ENCODE data around the gene GTPBP10.
"Not testable (repeated sequence)": the region's sequence is repeated elsewhere in the genome, so short reads cannot be mapped to it uniquely, and the experiment has no call there.

Gene GTPBP10

DNA sequence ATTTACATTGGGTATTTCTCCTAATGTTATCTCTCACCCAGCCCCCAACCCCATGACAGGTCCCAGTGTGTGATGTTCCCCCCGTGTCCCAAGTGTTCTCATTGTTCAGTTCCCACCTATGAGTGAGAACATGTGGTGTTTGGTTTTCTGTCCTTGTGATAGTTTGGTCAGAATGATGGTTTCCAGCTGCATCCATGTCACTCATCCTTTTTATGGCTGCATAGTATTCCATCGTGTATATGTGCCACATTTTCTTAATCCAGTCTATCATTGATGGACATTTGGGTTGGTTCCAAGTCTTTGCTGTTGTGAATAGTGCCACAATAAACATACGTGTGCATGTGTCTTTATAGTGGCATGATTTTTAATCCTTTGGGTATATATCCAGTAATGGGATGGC is 3.5 kb downstream of the GTPBP10 start:
- not testable (repeated sequence) for DNase-seq (ENCODE audit: extremely low read depth in 1 of 2, low read depth in 1 of 2)

DNA sequence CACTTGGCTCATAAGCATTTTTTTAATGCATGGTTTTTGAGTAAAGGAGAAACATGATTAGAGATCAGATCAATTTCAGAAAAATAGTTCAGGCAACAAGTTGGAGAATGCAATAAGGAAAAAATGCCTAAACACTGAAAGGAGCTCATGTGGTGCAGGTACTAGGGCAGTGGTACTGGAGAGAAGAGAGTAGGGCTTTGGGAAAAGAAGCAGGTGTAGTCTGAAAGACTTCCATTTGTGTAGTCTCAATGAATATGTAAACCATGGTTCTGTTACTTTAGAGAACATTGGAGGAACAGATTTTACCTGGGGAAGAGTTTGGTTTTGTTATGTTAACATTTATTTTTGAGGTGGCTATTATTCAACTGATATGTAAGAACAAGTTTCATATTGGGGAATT is 5.5 kb downstream of the GTPBP10 start:
- DNase-seq (ENCODE audit: extremely low read depth in 1 of 2, low read depth in 1 of 2), result no peak

DNA sequence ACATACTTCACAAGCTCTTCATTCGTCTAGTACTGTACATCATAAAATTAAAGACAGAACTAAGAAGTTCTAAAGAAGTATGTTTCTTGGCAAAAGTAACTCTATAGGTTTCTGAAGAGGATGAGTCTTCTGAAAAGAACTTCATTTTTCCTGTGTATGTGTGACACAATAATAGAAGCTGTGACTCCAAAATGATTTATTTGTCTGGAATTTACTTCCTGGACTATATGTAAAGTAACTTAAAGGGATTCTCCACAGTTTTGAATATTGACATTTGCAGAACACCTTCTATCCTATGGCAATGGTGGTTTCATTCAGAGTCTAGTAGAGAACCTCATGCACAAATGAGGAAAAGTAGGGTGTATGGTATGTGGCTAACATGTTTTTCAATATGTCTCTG is 36.9 kb downstream of the GTPBP10 start:
- DNase-seq (ENCODE audit: extremely low read depth in 1 of 2, low read depth in 1 of 2), result no peak

DNA sequence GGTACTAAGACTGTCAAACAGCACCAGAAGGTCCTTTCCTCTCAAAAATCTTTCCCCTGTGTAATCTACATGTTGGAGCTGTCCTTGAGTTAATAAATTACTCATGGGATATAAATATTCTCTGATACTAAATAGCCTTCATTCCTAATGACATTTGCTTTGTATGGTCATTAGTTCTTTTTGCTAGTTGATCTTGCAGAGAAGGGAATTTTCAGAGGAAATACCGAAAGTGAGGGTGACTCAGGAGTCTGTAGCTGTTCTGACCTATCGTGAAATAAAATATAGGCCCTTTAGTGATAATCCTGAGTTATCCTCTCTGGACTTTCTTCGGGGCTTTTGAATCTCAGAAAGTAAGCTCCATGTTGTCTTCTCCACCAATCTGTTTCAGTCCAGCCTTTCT is 37.3 kb downstream of the GTPBP10 start:
- DNase-seq (ENCODE audit: extremely low read depth in 1 of 2, low read depth in 1 of 2), result no peak

DNA sequence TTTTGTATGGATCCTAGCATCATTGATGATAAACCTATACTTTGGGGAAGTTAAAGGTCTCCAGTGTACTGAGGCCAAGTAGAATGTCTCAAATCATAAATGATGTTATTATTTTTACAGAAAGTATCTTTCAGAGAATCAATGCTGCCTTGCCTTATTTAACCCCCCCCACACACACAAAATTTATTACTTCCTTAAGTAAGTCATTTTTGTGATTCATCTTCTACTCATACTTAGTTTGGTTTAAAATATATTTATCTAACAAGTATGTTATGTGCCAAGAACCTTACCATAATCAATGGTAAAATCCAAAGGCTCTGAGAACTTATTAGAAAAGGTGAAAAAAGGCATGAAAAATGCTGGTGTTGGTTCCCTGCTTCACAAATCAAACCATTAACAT is 37.9 kb downstream of the GTPBP10 start:
- no peak for DNase-seq (ENCODE audit: extremely low read depth in 1 of 2, low read depth in 1 of 2)

DNA sequence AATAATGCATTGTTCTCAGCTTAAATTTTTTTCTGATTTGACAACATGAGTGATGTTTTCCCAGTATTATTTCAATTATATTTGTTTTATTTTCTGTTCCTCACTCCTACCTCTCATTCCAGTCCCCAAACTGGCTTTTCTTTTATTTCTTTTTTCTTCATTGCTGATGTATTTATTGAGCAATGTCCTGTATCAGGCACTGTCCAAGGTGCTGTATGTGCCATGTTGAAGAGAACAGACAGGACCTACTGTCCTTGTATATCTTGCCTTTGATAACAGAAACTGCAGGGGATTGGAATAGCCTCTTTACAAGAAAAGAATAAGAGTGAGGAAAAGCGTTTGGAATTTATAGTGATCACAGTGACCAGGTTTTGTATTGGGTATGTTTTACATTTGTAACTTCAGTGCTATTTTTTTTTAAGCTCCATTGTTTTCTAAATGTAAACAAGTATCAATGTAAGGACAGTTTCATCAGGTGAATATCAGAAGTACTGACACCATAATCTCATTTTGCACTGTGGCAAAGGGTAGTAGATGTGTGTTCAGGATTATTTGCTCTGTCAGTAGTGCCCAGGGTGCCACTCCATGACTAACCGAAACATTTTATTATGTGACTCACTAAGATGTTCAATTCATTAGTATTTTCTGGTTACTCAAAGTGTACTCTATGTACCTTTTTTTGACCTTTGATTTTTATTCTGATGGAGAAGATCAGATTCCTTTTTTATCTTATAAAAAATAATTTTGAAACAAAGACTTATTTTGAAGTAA is 41.1 kb downstream of the GTPBP10 start:
- no peak for DNase-seq (ENCODE audit: extremely low read depth in 1 of 2, low read depth in 1 of 2)

DNA sequence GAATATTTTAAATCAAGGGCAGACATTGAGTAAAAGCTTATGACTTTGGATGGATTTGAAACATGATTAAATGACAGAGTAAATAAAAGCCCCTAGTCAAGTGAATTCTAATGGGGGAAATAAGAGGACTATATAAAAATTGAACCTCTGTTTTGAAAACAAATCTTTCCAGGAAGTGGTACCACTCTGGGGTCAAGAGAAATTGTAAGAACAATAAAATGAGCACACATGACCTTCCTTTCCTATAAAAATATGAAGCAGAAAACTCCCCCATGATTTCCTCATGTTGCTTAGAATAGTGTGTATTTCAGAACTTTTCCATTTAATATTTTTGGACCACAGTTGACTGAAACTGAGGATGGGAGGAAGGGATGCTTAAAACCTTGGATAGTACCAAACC is 44.4 kb downstream of the GTPBP10 start:
- no peak for DNase-seq (ENCODE audit: extremely low read depth in 1 of 2, low read depth in 1 of 2)

DNA sequence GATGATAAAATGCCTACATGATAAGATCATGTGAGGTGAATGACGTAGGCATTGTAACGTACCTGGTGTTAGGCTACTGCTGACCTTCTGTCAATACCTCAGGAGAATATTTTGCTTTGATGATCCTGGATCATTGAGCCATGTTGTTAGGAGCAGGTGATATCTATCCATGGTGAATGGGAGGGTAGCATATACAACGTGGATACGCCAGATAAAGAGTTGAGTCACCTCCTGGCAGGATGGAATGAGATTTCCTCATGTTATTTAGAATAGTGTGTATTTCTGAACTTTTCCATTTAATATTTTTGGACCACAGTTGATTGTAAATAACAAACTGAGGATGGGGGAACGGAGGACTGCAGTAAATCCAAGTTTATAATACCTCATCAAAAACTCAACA is 45.0 kb downstream of the GTPBP10 start:
- no peak for DNase-seq (ENCODE audit: extremely low read depth in 1 of 2, low read depth in 1 of 2)

DNA sequence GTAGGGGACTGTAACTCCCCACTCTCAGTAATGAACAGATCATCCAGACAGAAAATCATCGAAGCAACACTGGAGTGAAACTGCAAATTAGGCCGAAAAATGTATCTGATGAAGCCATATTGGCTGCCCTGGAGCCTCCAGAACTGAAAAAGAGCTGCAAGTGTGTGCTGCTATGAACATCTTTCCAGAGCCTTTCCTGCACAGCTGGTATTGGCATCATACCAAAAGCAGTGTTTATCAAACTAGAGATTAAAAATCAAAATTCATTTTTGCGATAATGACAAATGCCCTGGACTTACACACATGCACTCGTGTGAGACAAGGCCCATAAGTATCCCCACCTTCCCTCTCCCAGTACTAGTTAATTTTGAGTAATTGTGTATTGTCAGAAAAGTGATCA is 49.9 kb downstream of the GTPBP10 start:
- DNase-seq (ENCODE audit: extremely low read depth in 1 of 2, low read depth in 1 of 2), result no peak

DNA sequence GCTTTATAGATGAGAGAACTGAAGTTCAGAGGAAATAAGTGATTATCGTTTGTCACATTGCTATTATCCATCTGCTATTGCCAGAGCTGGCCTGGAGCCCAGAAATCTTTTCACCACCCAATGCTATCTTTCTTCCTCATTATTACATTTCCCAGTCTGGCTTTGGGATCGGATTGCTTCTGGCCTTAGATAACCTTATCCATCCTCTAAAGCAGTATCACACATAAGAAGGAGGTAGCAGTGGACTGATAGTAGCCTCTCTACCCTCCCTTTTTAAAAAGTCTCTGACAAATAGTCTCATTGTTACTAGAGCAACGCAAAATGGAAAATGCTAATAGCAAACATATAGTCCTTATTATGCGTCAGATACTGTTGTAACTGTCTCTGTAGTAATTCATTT is 55.5 kb downstream of the GTPBP10 start:
- DNase-seq (ENCODE audit: extremely low read depth in 1 of 2, low read depth in 1 of 2), result no peak

DNA sequence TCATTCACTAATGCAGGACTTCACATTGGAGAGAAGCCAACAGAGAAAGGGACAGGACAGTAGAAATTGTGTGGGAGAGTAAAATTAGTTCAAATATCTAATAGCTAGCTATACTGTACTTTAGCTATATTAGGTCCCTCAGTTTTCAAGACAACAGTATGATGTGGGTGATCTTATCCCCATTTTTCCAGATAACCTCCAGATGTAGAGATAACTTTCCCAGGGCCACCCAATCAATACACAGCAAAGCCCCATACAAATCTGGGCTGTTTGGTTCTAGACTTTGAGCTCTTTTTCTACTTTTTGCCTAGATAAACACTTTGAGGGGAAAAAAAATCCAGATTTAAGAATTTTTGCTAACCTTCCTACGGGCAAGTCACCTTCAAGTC is 56.3 kb downstream of the GTPBP10 start:
- DNase-seq (ENCODE audit: extremely low read depth in 1 of 2, low read depth in 1 of 2), result no peak

DNA sequence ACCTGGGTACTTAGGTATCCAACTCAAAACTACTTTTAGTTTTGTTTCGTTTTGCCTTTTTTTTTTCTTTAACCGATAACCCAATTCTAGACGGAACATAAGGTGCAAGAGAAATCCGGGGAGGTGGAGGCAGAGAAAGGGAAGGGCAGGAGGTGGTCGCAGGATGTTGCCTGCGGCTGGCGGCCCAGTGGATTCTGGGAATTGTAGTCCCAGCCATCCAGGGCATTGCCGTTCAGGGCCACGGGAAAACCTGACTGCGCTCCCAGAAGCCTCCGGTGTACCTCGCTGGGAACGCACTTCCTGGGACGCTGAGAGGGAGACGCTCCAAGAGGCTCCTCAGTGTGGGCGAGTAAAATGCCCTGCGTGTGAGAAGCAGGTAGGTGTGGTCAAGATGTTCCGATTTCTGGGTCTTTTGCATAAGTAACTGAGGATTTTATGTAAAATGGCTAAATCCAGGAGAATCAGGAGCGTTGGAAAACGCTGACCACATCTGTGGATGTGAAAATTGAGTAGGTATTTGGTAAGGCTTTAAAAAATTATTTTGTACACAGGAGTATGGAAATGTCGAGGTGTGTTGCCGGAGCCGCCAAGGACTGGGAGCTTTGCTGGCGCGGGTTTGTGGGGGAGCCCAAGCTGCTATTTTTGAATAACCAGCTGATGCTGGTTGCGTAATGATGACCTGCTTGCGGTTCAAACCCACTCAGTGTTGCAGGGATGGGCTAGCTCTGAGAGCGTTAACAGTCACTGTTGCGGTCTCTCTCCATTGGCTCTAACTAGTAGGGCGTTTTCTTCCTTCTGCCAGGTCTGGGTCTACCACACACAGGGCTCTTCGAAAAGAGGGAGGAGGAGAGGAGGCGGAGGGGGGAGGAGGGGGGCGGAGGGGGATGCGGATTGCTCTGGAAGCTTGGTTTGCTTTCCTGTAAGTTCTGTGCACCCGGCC is 56.9 kb downstream of the GTPBP10 start, which contains the start of gene CLDN12:
CLDN12 (plus strand) TSS at position 288 of the 940 bp plus-strand sequence. CDS start 9,216 bp downstream, outside the sequence.
- DNase-seq (ENCODE audit: extremely low read depth in 1 of 2, low read depth in 1 of 2), result peak; percentile 58 to 78

DNA sequence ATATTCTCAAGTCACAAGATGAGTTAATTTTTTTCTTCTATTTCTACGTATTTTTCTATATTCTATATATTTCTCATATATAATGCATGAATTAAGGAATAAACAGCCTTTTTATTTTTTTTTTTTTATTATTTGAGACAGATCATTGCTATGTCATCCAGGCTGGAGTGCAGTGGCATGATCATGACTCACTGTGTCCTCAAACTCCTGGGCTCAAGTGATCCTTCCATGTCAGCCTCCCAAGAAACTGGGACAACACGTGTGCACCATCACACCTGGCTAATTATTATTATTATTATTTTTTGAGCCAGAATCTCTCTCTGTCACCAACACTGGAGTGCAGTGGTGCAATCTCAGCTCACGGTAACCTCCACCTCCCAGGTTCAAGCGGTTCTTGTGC is 58.3 kb downstream of the GTPBP10 start:
- DNase-seq (ENCODE audit: extremely low read depth in 1 of 2, low read depth in 1 of 2), result no peak

DNA sequence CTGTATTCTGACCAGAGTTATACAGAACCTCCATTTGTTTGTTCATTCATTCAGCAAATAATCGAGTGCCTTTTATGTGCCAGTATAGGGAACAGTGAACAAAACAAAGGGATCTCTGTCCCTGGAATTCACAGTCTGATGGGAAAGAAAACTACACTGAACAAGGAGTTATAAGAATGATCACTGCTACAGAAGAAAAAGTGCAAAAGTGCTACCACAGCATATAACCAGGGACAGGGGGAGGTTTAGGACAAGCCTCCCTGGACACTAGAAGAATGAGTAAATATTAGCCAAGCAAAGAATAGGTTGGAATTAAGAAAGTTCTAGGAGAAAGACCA is 60.9 kb downstream of the GTPBP10 start:
- no peak for DNase-seq (ENCODE audit: extremely low read depth in 1 of 2, low read depth in 1 of 2)

DNA sequence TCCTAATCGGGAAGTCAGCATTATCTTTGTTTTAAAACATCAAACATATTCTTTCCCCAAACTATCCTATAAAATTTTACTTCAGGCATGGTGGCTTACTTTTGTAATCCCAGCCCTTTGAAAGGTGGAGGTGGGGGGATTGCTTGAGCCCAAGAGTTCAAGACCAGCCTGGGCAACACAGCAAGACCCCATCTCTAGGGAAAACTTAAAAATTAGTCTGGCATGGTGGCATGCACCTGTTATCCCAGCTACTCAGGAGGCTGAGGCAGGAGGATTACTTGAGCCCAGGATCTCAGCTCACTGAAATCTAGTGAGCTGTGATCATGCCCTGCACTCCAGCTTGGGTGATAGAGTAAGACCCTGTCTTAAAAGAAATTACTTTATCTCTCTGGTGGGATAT is 61.6 kb downstream of the GTPBP10 start:
- DNase-seq (ENCODE audit: extremely low read depth in 1 of 2, low read depth in 1 of 2), result no peak

DNA sequence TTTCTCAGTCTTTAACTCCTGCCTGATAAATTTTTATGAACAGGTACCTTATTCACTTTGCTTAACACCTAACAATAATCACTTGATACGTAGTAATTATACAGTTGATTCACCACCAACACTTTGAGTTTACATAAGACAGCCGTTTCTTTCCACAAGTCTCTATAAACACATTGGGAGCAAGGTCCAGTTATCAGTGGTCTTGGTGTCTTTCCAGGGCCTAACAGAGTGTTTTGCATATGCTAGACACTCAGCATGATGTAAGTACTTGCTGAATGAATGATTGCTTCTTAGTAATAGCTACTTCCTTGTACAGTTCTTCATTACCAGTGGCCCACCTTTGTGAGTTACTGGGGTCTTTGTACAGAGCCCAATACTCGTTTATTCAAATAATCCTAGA is 63.2 kb downstream of the GTPBP10 start:
- DNase-seq (ENCODE audit: extremely low read depth in 1 of 2, low read depth in 1 of 2), result no peak

DNA sequence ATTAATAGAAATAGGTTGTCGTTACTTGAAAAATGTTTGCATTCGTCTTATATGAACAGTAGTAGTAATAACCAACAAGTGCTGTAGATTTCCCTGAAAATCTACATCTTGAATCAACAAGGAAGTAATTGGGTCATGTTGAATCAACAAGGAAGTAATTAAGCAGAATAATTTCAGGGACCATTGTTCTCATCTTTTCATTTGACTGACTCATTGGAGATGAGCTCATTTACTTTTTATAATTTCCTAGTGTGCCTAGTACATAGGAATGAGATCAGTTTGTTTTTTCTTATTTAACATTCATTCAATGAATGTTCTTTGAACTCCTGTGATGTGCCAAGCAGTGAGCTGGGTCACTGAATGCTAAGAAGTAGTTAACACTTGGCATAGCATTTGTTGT is 65.0 kb downstream of the GTPBP10 start:
- DNase-seq (ENCODE audit: extremely low read depth in 1 of 2, low read depth in 1 of 2), result no peak

DNA sequence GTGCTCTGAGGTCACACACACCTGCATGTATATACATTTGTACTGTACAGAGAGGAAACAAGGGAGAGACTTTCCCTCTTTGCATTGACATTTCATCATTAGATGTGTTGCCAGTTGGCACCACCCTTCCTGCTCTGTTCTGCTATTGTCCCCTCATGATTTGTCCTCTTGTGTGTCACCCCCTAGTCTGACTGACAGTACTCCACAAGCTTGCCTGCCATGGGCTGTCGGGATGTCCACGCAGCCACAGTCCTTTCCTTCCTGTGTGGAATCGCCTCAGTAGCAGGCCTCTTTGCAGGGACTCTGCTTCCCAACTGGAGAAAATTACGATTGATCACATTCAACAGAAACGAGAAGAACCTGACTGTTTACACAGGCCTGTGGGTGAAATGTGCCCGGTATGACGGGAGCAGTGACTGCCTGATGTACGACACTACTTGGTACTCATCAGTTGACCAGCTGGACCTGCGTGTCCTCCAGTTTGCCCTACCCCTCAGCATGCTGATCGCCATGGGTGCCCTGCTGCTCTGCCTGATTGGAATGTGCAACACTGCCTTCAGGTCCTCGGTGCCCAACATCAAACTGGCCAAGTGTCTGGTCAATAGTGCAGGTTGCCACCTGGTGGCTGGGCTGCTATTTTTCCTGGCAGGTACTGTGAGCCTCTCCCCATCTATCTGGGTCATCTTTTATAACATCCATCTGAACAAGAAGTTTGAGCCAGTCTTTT is 66.1 kb downstream of the GTPBP10 start:
- no peak for DNase-seq (ENCODE audit: extremely low read depth in 1 of 2, low read depth in 1 of 2)

DNA sequence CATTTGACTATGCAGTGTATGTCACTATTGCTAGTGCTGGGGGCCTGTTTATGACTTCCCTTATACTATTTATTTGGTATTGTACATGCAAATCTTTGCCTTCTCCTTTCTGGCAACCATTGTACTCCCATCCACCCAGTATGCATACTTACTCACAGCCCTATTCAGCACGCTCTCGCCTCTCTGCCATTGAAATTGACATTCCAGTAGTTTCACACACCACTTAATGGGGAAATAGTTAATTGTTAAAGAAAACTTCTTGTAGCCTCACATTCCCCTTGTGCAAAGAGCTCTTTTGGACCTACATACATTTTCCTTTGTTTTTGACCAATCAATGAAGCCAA is 66.6 kb downstream of the GTPBP10 start:
- no peak for DNase-seq (ENCODE audit: extremely low read depth in 1 of 2, low read depth in 1 of 2)

DNA sequence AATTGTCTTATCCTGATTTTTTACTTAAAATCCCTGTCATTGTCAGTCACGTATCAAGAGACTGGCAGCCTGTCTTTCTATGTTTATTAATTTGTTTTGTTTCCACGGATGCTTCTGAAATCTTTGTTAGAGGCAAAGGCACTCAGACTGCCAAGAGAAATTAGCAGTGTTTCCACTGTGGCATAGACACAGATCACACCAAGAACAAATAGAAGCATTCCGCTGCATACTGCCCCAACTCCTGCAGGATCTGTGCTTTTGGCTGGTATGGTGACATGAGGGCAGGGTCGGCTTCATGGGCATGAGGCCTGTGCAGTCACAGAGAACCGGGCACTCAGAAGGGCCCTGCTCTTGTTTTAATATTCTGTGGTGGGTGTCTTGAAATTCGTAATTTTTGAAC is 75.1 kb downstream of the GTPBP10 start:
- DNase-seq (ENCODE audit: extremely low read depth in 1 of 2, low read depth in 1 of 2), result no peak

DNA sequence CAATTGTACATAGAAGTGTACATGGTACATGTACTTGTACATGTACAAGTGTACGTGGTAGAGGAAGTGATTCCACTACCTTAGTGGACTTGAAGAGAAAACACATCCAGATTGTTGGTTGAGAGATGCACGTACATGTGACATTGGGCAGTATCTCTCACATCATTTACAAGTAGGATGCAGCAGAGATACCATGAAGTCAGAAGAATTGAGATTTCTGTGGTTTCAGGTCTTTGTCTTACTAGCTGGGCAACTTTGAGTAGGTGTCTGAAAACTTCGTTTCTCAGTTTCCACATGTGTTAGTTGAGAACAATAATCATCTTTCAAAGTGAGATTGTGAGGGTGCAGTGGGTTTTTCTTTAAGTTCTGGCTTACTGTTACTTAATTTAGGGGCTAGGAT is 78.2 kb downstream of the GTPBP10 start:
- DNase-seq (ENCODE audit: extremely low read depth in 1 of 2, low read depth in 1 of 2), result no peak

DNA sequence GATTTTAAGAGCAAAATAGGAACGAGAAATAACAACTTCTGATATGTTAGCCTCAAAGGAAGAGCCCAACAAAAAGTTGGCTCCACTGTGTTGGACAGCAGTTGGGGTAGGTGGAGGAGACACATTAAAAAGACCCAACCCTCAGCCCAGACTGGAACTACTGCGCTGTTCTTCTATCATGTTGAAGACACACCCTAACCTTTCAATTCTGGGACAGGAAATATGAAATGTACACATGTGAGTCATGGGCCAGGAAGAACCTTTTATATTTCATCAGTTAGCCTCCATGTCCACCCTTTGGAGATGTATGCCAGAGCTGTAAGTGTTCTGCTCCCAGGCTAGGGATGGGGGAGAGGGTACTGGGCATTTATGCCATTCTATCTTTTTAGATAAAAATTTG is 78.9 kb downstream of the GTPBP10 start:
- no peak for DNase-seq (ENCODE audit: extremely low read depth in 1 of 2, low read depth in 1 of 2)
